HG02571 (cell line): ENCODE data around the gene PYGM.

Source experiments
- ATAC-seq: cut with Tn5 transposase; IDR thresholded peaks from one replicate; pipeline ENCODE4 v1.9.1; 2021; ENCODE audit warnings: mild to moderate bottlenecking, moderate library complexity; ENCODE audit not compliant: unreplicated experiment

PYGM gene

GRCh38 chr11:64697663-64698375 lies 62.0 kb downstream of the PYGM start:
- ATAC-seq = no peak
